Kidney epithelial cell (primary cell): ENCODE data around the gene CREB3L4. TPM values are rescaled to one million over a fixed set of nuclear protein-coding genes. Genes with fewer than 3 reads are reported as not detected.

ENCODE experiments used
- DNase-seq: peaks from one replicate; pipeline ENCODE4 v3.0.0-alpha.2; 2010; ENCODE audit warnings: low read depth
- H3K27me3 ChIP-seq: 2 replicates; pipeline ENCODE4 v1.6.0; 2011; ENCODE audit warnings: low read length; ENCODE audit not compliant: control insufficient read depth, insufficient read depth
- H3K36me3 ChIP-seq: 2 replicates; pipeline ENCODE4 v1.5.1; 2011; ENCODE audit warnings: low read length; ENCODE audit not compliant: control insufficient read depth, insufficient read depth
- H3K4me3 ChIP-seq: 2 replicates; pipeline ENCODE4 v1.5.1; 2011; ENCODE audit warnings: low read depth, mild to moderate bottlenecking, control low read depth, low read length
- total RNA-seq: library from RNA; depleted of rRNA; stranded (reverse); fragments of >200 nt; gene quantifications from 2 replicates; pipeline ENCODE4 v1.2.3, GENCODE V29; 2015
- TF ChIP-seq, protein P1 (sequence below): IDR thresholded peaks from 2 replicates; pipeline ENCODE4 v1.5.1; 2011; ENCODE audit warnings: mild to moderate bottlenecking, moderate library complexity, low read length, control low read depth, inconsistent platforms; ENCODE audit not compliant: insufficient read depth, poor library complexity, severe bottlenecking

The CREB3L4 gene
- total RNA-seq, 1 donor from 2014 or later: 14.5 TPM

DNA sequence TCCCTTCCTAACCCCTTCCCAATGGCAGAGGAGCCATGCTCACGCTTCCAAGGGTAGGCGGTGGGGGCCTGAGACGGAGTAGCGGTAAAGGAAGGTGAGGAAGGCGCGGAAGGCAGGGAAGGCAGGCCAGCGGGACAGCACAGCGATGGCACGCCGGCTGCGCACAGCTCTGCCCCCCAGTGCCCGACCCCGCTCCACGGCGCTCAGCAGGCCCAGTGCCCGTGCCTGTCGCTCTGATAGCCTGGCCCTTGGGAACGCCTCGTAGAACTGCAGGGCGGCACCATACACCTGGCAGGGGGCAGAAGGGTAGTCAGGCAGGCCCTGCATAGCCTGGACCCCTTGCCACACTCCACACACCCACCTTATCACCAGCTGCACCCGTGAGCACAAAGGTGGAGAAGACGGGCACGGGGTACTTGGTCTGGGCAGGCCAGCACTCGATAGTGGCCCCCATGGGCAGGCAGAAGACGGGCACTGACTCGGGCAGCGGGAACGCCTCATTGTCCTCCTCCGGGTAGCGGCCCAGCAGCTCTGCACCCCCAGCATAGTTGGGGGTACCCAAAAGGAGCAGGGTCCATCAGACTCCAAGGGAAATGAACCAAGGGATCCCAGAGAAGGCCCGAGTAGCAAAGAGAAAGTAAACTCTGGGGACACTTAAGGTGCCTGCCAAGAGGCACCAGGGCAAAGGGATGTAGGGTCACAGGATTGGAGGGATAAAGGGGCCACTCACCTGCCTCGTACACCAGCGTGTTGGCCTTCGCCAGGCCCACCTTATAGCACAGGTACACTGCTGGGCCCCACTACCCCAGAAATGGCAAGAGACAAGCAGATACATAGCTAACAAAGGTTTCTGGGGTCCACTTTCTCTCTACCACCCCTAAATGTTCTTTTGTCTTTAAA lies 25.6 kb upstream of the CREB3L4 start:
- no peak overlapping the region for H3K4me3 ChIP-seq
- TF ChIP-seq, protein P1, sequence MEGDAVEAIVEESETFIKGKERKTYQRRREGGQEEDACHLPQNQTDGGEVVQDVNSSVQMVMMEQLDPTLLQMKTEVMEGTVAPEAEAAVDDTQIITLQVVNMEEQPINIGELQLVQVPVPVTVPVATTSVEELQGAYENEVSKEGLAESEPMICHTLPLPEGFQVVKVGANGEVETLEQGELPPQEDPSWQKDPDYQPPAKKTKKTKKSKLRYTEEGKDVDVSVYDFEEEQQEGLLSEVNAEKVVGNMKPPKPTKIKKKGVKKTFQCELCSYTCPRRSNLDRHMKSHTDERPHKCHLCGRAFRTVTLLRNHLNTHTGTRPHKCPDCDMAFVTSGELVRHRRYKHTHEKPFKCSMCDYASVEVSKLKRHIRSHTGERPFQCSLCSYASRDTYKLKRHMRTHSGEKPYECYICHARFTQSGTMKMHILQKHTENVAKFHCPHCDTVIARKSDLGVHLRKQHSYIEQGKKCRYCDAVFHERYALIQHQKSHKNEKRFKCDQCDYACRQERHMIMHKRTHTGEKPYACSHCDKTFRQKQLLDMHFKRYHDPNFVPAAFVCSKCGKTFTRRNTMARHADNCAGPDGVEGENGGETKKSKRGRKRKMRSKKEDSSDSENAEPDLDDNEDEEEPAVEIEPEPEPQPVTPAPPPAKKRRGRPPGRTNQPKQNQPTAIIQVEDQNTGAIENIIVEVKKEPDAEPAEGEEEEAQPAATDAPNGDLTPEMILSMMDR: no peak
- no peaks in the 10 kb centered on the region for H3K27me3 ChIP-seq
- H3K36me3 ChIP-seq: peaks cover 4% of the 10 kb centered on the region
- DNase-seq: no peak

DNA sequence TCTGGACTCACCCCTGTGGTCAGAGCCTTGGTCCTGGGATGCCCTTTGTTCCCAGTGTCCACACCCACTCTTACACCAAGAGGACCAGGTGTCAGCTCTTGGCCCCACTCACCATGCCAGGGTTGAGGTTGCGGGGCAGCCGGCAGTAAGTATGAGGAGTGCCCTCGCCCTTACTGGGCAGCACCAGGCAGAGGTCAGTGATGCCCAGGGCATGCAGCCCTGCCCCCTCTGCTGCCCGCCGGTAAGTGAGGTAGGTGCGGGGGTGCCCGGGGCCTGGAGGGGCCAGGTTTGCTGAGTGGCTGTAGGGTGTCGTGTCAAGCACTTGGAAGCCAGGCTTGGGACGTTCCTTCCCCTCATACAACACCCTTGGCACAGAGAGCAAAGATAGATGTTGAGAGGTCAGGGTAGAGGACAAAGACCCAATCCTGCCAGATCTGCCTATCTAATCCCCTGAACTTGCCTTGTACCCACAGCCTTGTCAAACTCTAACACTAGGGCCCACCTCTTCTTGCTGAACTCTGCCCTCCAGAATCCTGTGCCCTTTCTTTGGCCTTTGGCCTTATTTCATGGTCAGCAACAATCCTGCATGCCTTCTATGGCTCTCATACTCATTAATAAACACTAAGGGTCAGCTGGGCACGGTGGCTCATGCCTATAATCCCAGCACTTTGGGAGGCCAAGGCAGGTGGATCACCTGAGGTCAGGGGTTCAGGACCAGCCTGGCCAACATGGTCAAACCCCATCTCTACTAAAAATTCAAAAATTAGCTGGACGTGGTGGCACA lies 24.7 kb upstream of the CREB3L4 start:
- no peak overlapping the region for H3K4me3 ChIP-seq
- no peak for DNase-seq
- TF ChIP-seq, protein P1: no peak
- no peaks in the 10 kb centered on the region for H3K27me3 ChIP-seq
- peaks cover 2% of the 10 kb centered on the region for H3K36me3 ChIP-seq

GRCh38 chr1:153944005-153944826 lies 23.5 kb upstream of the CREB3L4 start:
- TF ChIP-seq, protein P1: no peak
- Histone ChIP-seq H3K36me3 (peaks cover 3% of the 10 kb centered on the region), H3K27me3 (no peaks in the 10 kb centered on the region), H3K4me3 (no peak overlapping the region)
- DNase-seq: no peak

DNA sequence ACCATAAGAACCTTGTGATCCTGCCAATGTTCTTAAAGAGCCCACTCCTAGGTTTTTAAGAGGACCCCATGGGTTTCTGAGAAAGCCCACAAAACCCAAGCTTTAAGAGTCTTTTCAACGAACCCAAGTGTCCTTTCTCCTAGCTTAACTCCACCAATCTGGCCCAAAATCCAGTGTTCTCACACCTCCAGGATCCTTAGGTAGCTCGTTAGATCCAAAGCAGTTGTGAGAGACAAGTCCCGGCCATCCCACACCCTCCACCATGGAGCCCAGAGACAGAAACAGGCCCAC lies 22.9 kb upstream of the CREB3L4 start:
- no peak overlapping the region for H3K4me3 ChIP-seq
- TF ChIP-seq, protein P1: no peak
- H3K36me3 ChIP-seq: peaks cover 3% of the 10 kb centered on the region
- H3K27me3 ChIP-seq: no peaks in the 10 kb centered on the region
- no peak for DNase-seq

DNA sequence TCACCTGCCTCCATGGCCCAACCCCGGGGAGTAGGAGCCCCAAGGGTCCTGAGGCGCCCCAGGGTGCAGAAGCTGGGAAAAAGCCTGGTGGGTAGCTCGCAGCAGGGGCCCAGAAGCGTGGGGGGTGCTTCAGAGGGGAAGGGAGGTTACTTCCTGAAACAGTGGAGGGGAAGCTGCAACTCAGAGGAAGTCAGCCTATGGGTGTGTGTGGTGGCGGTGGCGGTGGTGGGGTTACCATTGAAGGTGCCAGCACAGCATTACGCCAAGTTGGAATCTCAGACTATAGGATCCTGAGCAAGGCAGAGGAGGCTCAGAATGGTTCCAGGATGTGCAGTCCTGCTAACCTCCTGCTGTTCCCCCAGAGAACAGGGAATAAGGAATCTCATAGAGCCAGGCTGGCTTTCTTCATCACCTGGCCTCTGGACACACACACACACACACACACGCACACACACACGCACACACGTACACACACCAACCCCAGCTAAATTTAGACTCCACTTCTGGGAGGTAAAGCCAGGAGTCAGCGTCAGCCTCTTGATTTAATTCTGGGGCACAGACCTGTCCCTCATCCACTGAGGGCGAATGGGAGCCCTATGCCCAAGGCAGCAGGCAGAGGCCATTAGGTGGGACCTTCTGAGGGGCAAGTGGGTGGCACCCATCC lies 22.4 kb upstream of the CREB3L4 start:
- no peak for DNase-seq
- Histone ChIP-seq H3K4me3 (peak overlapping the region; percentile 74), H3K36me3 (peaks cover 3% of the 10 kb centered on the region), H3K27me3 (no peaks in the 10 kb centered on the region)
- TF ChIP-seq, protein P1: no peak
